Heart left ventricle (tissue), 16 donors: ENCODE measurements around the gene MRPS11. TPM values are rescaled to one million over a fixed set of nuclear protein-coding genes. Genes with fewer than 3 reads are reported as not detected.
"Not testable (repeated sequence)": the region's sequence is repeated elsewhere in the genome, so short reads cannot be mapped to it uniquely, and the experiment has no call there.

Experiments used
- ATAC-seq, 4 donors: fragments of 200-7000 bp; cut with Tn5 transposase; one replicate each; pipeline ENCODE4 v1.9.1; 2020 to 2022; ENCODE audit warnings: moderate library complexity in 4 of 4, mild to moderate bottlenecking in 3 of 4, moderate number of reproducible peaks in 1 of 4
- DNase-seq, 5 donors: peaks; one replicate each; pipeline ENCODE4 v3.0.0-alpha.2; 2020
- H3K27ac ChIP-seq, 12 donors: fragments of 200-600 bp; sonication (generic) in 4 of 12; one replicate each; pipeline versions ENCODE4 v1.5.0 to v1.8.0; 2016 to 2022; ENCODE audit warnings: mild to moderate bottlenecking in 2 of 12
- H3K27me3 ChIP-seq, 9 donors: fragments of 200-600 bp; sonication (generic) in 2 of 9; one replicate each; pipeline versions ENCODE4 v1.5.1 to v1.8.0; 2016 to 2022; ENCODE audit warnings: mild to moderate bottlenecking in 3 of 9
- H3K36me3 ChIP-seq, 9 donors: fragments of 200-600 bp; sonication (generic) in 2 of 9; one replicate each; pipeline versions ENCODE4 v1.5.0 to v1.8.0; 2018 to 2022; ENCODE audit warnings: mild to moderate bottlenecking in 2 of 9
- H3K4me1 ChIP-seq, 12 donors: fragments of 200-600 bp; sonication (generic) in 4 of 12; one replicate each; pipeline versions ENCODE4 v1.5.0 to v1.8.0; 2016 to 2022; ENCODE audit warnings: mild to moderate bottlenecking in 3 of 12
- H3K4me3 ChIP-seq, 12 donors: fragments of 200-600 bp; sonication (generic) in 4 of 12; one replicate each; pipeline versions ENCODE4 v1.5.0 to v1.8.0; 2017 to 2022; ENCODE audit warnings: mild to moderate bottlenecking in 9 of 12, moderate library complexity in 4 of 12
- H3K9me3 ChIP-seq, 12 donors: fragments of 200-600 bp; sonication (generic) in 4 of 12; one replicate each; pipeline versions ENCODE4 v1.5.0 to v1.8.0; 2016 to 2022; ENCODE audit warnings: mild to moderate bottlenecking in 1 of 12
- CTCF ChIP-seq, 12 donors: fragments of 200-600 bp; sonication (generic) in 4 of 12; IDR thresholded peaks; one replicate each; pipeline versions ENCODE4 v1.5.0 to v1.8.0; 2018 to 2022; ENCODE audit warnings: antibody characterized with exemption in 12 of 12, mild to moderate bottlenecking in 5 of 12
- POLR2A ChIP-seq, 2 donors: fragments of 450-650 bp; IDR thresholded peaks; one replicate each; pipeline ENCODE4 v1.6.1; 2017; ENCODE audit warnings: antibody characterized with exemption in 2 of 2, mild to moderate bottlenecking in 2 of 2, moderate library complexity in 2 of 2
- WGBS, 4 donors: extraction: QIAGEN DNeasy Blood & Tissue Kit in 2 of 4; methylation state at CpG; one replicate each; pipeline versions ENCODE4 v1.1.5 to v1.1.7; 2013 to 2018; 5-methylcytosine and 5-hydroxymethylcytosine counted together
- intact Hi-C, 10 donors: fragments of 100-400 bp; cut with DNase I; formaldehyde crosslinking; loops; one replicate each; pipeline versions ENCODE4 v1.11.1 to v1.14.2; 2022
- polyA plus RNA-seq, 2 donors: library from polyadenylated mRNA; stranded (reverse); fragments of 200-250 nt; gene quantifications; one replicate each; pipeline ENCODE4 v1.2.3, GENCODE V29; 2013
- total RNA-seq, 9 donors: library from RNA; depleted of rRNA in 2 of 9; stranded (reverse); fragments of >200 nt in 2 of 9; fragmentation: NEBNext Ultra II Directional in 3 of 9; extraction: Animal tissue kit (Norgen Biotek cat#: 25700) in 3 of 9; gene quantifications; one replicate each; pipeline versions ENCODE4 v1.1.0 to v1.2.4, GENCODE V29; 2016 to 2023
- donor health status: ischemic (EF 13 %, LVEDD 7.1; RV severe dilation, severe dysfunction).
- donor health status: healthy with polysubstance abuse.
- donor health status: DM: no; HTN: yes; CAD: no.
- donor health status: DM: no; HTN: no; CAD: no.
- donor health status: ischemic (EF 25% LVEDD 6.9; RV normal size, moderate dysfunction).
- donor health status: ischemic (EF 25% LVEDD 5.7; RV mildly dilated, moderate dysfunction).
- donor health status: healthy.
- donor health status: DM: yes; HTN: yes; CAD: no.
- donor health status: ischemic (EF 35%, LVEDD 5.7; RV mildly dilated, moderate dysfunction).
- donor health status: nonischemic (EF 11% LVEDD 7.7; RV severe dilation, severe dysfunction).
- donor health status: DM: yes; HTN: yes; CAD: no.
- donor health status: PGD.
- donor health status: ischemic (EF 29% LVEDD 5.4; RV normal size, mild dysfunction).
- donor health status: nonischemic (EF 23%, LVEDD 6.1; RV moderate dilation, normal function).

MRPS11 gene
- total and polyA plus RNA-seq, 11 donors = 49.7 to 77.9 (median 65.5) TPM

GRCh38 chr15:88465633-88466224 is 1.8 kb upstream of the MRPS11 start:
- H3K4me3 ChIP-seq = peak overlapping the region in 5 of 12 donors; percentile 65 to 99 (median 78)
- H3K27ac ChIP-seq = peak overlapping the region in 1 of 12 donors; percentile 92
- ATAC-seq (no peak), DNase-seq (no peak)
- H3K36me3 ChIP-seq = peaks cover 0 to 60% (median 52%) of the 10 kb centered on the region in 9 donors
- H3K27me3 ChIP-seq = no peaks in the 10 kb centered on the region
- intact Hi-C loops = loop anchor here in 1 of 10 donors (2.0 to 5.0 kb wide), 2 partner anchors 81 to 157 kb away; partner anchors contain the start of genes AEN and DET1
- 93 to 96% (median 95%) methylated on average over 4 of the region's 4 CpGs for WGBS, 4 donors
- no peaks in the 10 kb centered on the region for H3K9me3 ChIP-seq
- H3K4me1 ChIP-seq = peaks cover 6 to 45% (median 30%) of the 10 kb centered on the region in 12 donors
- TF ChIP-seq POLR2A (IDR thresholded peaks at IDR 0.05) (no peak), CTCF (IDR thresholded peaks at IDR 0.05) (no peak)

GRCh38 chr15:88467935-88468528 is 524 bp downstream of the MRPS11 start:
- Histone ChIP-seq H3K4me1 (peaks cover 6 to 43% (median 29%) of the 10 kb centered on the region in 12 donors), H3K4me3 (peak overlapping the region; percentile 65 to 99 (median 83)), H3K27ac (peak overlapping the region; percentile 87 to 98 (median 93)), H3K9me3 (no peaks in the 10 kb centered on the region), H3K36me3 (peaks cover 0 to 54% (median 46%) of the 10 kb centered on the region in 9 donors), H3K27me3 (no peaks in the 10 kb centered on the region)
- WGBS, 4 donors = 1 to 6% (median 2%) methylated on average over 16 to 17 of the region's 17 CpGs
- no peak for DNase-seq
- no peak for ATAC-seq
- intact Hi-C loops = loop anchor here in 1 of 10 donors (2.0 to 5.0 kb wide), 2 partner anchors 79 to 154 kb away; partner anchors contain the start of genes AEN and DET1
- TF ChIP-seq CTCF (IDR thresholded peaks at IDR 0.05) (no peak), POLR2A (IDR thresholded peaks at IDR 0.05) (no peak)

- H3K4me1 ChIP-seq = peaks cover 6 to 37% (median 24%) of the 10 kb centered on the region in 12 donors
- not testable (repeated sequence) for H3K27me3 ChIP-seq, H3K27ac ChIP-seq, DNase-seq, ATAC-seq, H3K9me3 ChIP-seq
- peaks cover 0 to 55% (median 46%) of the 10 kb centered on the region in 9 donors for H3K36me3 ChIP-seq
- intact Hi-C loops = loop anchor here in 1 of 10 donors (5.0 kb wide), 1 partner anchor 154 kb away; the partner anchor contains the start of gene AEN
- H3K4me3 ChIP-seq = peak overlapping the region in 8 of 12 donors; percentile 65 to 99 (median 82)
- 93 to 96% (median 94%) methylated on average over 10 of the region's 10 CpGs for WGBS, 4 donors
These were observed 1.2 kb downstream of the MRPS11 start for GRCh38 chr15:88468721-88469120.

GRCh38 chr15:88469321-88469720 is 1.8 kb downstream of the MRPS11 start:
- ATAC-seq = no peak

More at GRCh38 chr15:88469321-88469720, 1.8 kb downstream of the MRPS11 start:
- no peak overlapping the region for H3K4me3 ChIP-seq
- H3K9me3 ChIP-seq = no peaks in the 10 kb centered on the region
- intact Hi-C loops = loop anchor here in 1 of 10 donors (5.0 kb wide), 1 partner anchor 153 kb away; the partner anchor contains the start of gene AEN
- peaks cover 0 to 56% (median 46%) of the 10 kb centered on the region in 9 donors for H3K36me3 ChIP-seq
- no peak for DNase-seq
- 78 to 92% (median 89%) methylated on average over 2 of the region's 2 CpGs for WGBS, 4 donors
- no peaks in the 10 kb centered on the region for H3K27me3 ChIP-seq
- H3K4me1 ChIP-seq = peaks cover 6 to 37% (median 23%) of the 10 kb centered on the region in 12 donors
- no peak overlapping the region for H3K27ac ChIP-seq
- TF ChIP-seq POLR2A (IDR thresholded peaks at IDR 0.05) = no peak
- TF ChIP-seq CTCF (IDR thresholded peaks at IDR 0.05) = no peak
